ENCODE data around the gene TOP2A. TPM values are rescaled to one million over a fixed set of nuclear protein-coding genes. Genes with fewer than 3 reads are reported as not detected.
"Not testable (repeated sequence)": the region's sequence is repeated elsewhere in the genome, so short reads cannot be mapped to it uniquely, and the experiment has no call there.

TOP2A gene
- polyA plus RNA-seq, 1 experiment, result 53.5 TPM

- POLR2A ChIA-PET, result no interaction called here
Measured at GRCh38 chr17:40402668-40403067, 15.0 kb downstream of the TOP2A start.

GRCh38 chr17:40399185-40399584 is 18.5 kb downstream of the TOP2A start:
- no peak overlapping the region for H3K4me3 ChIP-seq (ENCODE audit: low read depth, low read length)
- peak; percentile 64 for TF ChIP-seq CTCF (IDR thresholded peaks at IDR 0.05; ENCODE audit: low read depth, low read length)
- CTCF ChIA-PET, result interaction anchor here (0.6 to 3.7 kb wide), 24 partner anchors 9 to 852 kb away, joined by 3 to 37 read pairs (median 4); partner anchors contain the start of gene TOP2A
- H3K27ac ChIP-seq (ENCODE audit: low read depth, low read length), result no peak overlapping the region
- no peaks in the 10 kb centered on the region for H3K9me3 ChIP-seq (ENCODE audit: control insufficient read depth, insufficient read depth, low read length)
- H3K27me3 ChIP-seq (ENCODE audit: control insufficient read depth, insufficient read depth, low read length), result no peaks in the 10 kb centered on the region
- peak; percentile 21 for DNase-seq (ENCODE audit: low read depth, low spot score)
- POLR2A ChIA-PET, result no interaction called here

More at GRCh38 chr17:40402668-40403067, 15.0 kb downstream of the TOP2A start:
- Histone ChIP-seq H3K27me3 (ENCODE audit: control insufficient read depth, insufficient read depth, low read length) (no peaks in the 10 kb centered on the region), H3K4me3 (ENCODE audit: low read depth, low read length) (no peak overlapping the region), H3K9me3 (ENCODE audit: control insufficient read depth, insufficient read depth, low read length) (no peaks in the 10 kb centered on the region), H3K27ac (ENCODE audit: low read depth, low read length) (no peak overlapping the region)
- no peak for TF ChIP-seq CTCF (IDR thresholded peaks at IDR 0.05; ENCODE audit: low read depth, low read length)
- DNase-seq (ENCODE audit: low read depth, low spot score), result no peak
- CTCF ChIA-PET, result interaction anchor here (1.2 to 2.4 kb wide), 4 partner anchors 12 to 158 kb away, joined by 3 to 11 read pairs (median 4); no protein-coding TSS in a partner anchor

- H3K9me3 ChIP-seq (ENCODE audit: control insufficient read depth, insufficient read depth, low read length); DNase-seq (ENCODE audit: low read depth, low spot score); H3K4me3 ChIP-seq (ENCODE audit: low read depth, low read length); CTCF ChIA-PET; H3K27ac ChIP-seq (ENCODE audit: low read depth, low read length); H3K27me3 ChIP-seq (ENCODE audit: control insufficient read depth, insufficient read depth, low read length): not testable (repeated sequence)
- POLR2A ChIA-PET, result interaction anchor here (0.7 kb wide), 1 partner anchor 40 kb away, joined by 3 read pairs; no protein-coding TSS in a partner anchor
Measured at GRCh38 chr17:40386555-40386954, 31.1 kb downstream of the TOP2A start.

- POLR2A ChIA-PET, result no interaction called here
- DNase-seq (ENCODE audit: low read depth, low spot score), result no peak
- no peak for TF ChIP-seq CTCF (IDR thresholded peaks at IDR 0.05; ENCODE audit: low read depth, low read length)
- H3K4me3 ChIP-seq (ENCODE audit: low read depth, low read length), result no peak overlapping the region
- H3K27ac ChIP-seq (ENCODE audit: low read depth, low read length), result no peak overlapping the region
- CTCF ChIA-PET, result interaction anchor here (0.7 to 2.5 kb wide), 3 partner anchors 28 to 178 kb away, joined by 3 to 12 read pairs (median 8); no protein-coding TSS in a partner anchor
- no peaks in the 10 kb centered on the region for H3K9me3 ChIP-seq (ENCODE audit: control insufficient read depth, insufficient read depth, low read length)
- H3K27me3 ChIP-seq (ENCODE audit: control insufficient read depth, insufficient read depth, low read length), result no peaks in the 10 kb centered on the region
Measured at GRCh38 chr17:40382251-40382650, 35.4 kb downstream of the TOP2A start.

- ChIA-PET CTCF (no interaction called here), POLR2A (no interaction called here)
- no peak for DNase-seq (ENCODE audit: low read depth, low spot score)
Measured at GRCh38 chr17:40378966-40379365, 38.7 kb downstream of the TOP2A start.

More at GRCh38 chr17:40378966-40379365, 38.7 kb downstream of the TOP2A start:
- Histone ChIP-seq H3K27me3 (ENCODE audit: control insufficient read depth, insufficient read depth, low read length) (no peaks in the 10 kb centered on the region), H3K4me3 (ENCODE audit: low read depth, low read length) (no peak overlapping the region), H3K27ac (ENCODE audit: low read depth, low read length) (no peak overlapping the region), H3K9me3 (ENCODE audit: control insufficient read depth, insufficient read depth, low read length) (peaks cover 6% of the 10 kb centered on the region)
- TF ChIP-seq CTCF (IDR thresholded peaks at IDR 0.05; ENCODE audit: low read depth, low read length), result no peak
